Right renal pelvis (tissue), 4 donors: ENCODE data around the gene BTN3A1. TPM values are rescaled to one million over a fixed set of nuclear protein-coding genes. Genes with fewer than 3 reads are reported as not detected.

Experiments
- polyA plus RNA-seq, 4 donors: library from polyadenylated mRNA; unstranded; fragments of 120-200 nt; gene quantifications; one replicate each; pipeline ENCODE4 v1.2.1, GENCODE V29; 2013; ENCODE audit not compliant: insufficient read length in 4 of 4

BTN3A1 gene
- polyA plus RNA-seq, 4 donors = 19.2 to 31.1 (median 27.1) TPM

Other genes starting within 250 kb of the BTN3A1 start
- gene BTN3A2, start 37.1 kb upstream of the BTN3A1 start, polyA plus RNA-seq = 10 to 100 TPM; 11.7 to 20.0 (median 15.0) TPM
- gene BTN2A2, start 19.2 kb upstream of the BTN3A1 start, polyA plus RNA-seq = 10 to 100 TPM; 10.2 to 18.1 (median 12.5) TPM
- 10 to 100 TPM; 12.1 to 19.7 (median 14.8) TPM for gene BTN3A3, start 38.2 kb downstream of the BTN3A1 start, polyA plus RNA-seq
- 10 to 100 TPM; 30.1 to 32.5 (median 31.4) TPM for gene BTN2A1, start 55.7 kb downstream of the BTN3A1 start, polyA plus RNA-seq
- under 1 TPM; 0.11 to 0.31 (median 0.19) TPM for gene BTN1A1, start 98.0 kb downstream of the BTN3A1 start, polyA plus RNA-seq
- gene HMGN4, start 136.1 kb downstream of the BTN3A1 start, polyA plus RNA-seq = 10 to 100 TPM; 85.5 to 94.0 (median 90.4) TPM
- 10 to 100 TPM; 14.5 to 17.5 (median 16.1) TPM for gene ABT1, start 194.7 kb downstream of the BTN3A1 start, polyA plus RNA-seq